B cell (primary cell): Measurements from ENCODE around the gene SYNE2.

Source experiments
- EZH2 ChIP-seq: IDR thresholded peaks from 2 replicates; pipeline ENCODE4 v1.6.1; 2012; ENCODE audit warnings: borderline replicate concordance, low read depth, mild to moderate bottlenecking, moderate library complexity, low read length; ENCODE audit not compliant: insufficient read depth, poor library complexity, severe bottlenecking
- TF ChIP-seq, protein P1 (sequence below): fragments of 200-600 bp; IDR thresholded peaks from one replicate; pipeline ENCODE4 v1.8.0; 2022; ENCODE audit warnings: antibody characterized with exemption, mild to moderate bottlenecking

DNA sequence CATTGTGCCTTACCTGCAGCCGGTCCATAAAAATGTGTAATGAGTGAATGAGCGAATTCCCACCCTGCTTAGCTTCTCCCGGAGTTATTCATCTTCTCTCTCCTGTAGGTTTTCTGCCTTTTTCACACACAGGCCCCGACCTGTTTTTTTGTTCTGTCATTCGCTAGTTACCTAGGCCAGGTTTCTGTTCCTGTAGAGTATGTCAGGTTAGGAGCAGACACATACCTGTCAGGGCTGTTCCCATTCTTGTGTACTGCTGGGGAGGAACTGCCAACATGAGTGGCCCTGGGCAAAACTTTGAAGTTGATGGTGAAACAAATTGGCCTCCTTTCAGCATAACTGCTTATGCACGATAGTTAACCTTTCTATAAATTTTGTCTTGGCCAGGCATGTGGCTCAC lies 140.1 kb downstream of the SYNE2 start:
- TF ChIP-seq, protein P1, sequence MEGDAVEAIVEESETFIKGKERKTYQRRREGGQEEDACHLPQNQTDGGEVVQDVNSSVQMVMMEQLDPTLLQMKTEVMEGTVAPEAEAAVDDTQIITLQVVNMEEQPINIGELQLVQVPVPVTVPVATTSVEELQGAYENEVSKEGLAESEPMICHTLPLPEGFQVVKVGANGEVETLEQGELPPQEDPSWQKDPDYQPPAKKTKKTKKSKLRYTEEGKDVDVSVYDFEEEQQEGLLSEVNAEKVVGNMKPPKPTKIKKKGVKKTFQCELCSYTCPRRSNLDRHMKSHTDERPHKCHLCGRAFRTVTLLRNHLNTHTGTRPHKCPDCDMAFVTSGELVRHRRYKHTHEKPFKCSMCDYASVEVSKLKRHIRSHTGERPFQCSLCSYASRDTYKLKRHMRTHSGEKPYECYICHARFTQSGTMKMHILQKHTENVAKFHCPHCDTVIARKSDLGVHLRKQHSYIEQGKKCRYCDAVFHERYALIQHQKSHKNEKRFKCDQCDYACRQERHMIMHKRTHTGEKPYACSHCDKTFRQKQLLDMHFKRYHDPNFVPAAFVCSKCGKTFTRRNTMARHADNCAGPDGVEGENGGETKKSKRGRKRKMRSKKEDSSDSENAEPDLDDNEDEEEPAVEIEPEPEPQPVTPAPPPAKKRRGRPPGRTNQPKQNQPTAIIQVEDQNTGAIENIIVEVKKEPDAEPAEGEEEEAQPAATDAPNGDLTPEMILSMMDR, result no peak
- TF ChIP-seq EZH2, result no peak
